Nephron progenitor cell (in vitro differentiated cells): ENCODE results near the gene KRT39.
A peak's percentile ranks its signal among the peaks of the same experiment; 100 is the strongest.

Experiments used
- DNase-seq: peaks from one replicate; pipeline ENCODE4 v3.0.0; 2021
- H3K27ac Mint-ChIP-seq: 2 replicates; pipeline ENCODE4 v1.8.0; 2021; ENCODE audit warnings: mild to moderate bottlenecking, moderate library complexity, mixed read lengths
- H3K27me3 Mint-ChIP-seq: 2 replicates; pipeline ENCODE4 v1.8.0; 2021; ENCODE audit warnings: mild to moderate bottlenecking, low read depth, mixed read lengths; ENCODE audit not compliant: poor library complexity
- H3K36me3 Mint-ChIP-seq: 2 replicates; pipeline ENCODE4 v1.8.0; 2021; ENCODE audit warnings: low read depth, mixed read lengths
- H3K4me1 Mint-ChIP-seq: 2 replicates; pipeline ENCODE4 v1.8.0; 2021; ENCODE audit warnings: mixed read lengths
- H3K4me3 Mint-ChIP-seq: 2 replicates; pipeline ENCODE4 v1.8.0; 2021; ENCODE audit warnings: mild to moderate bottlenecking, moderate library complexity, mixed read lengths
- H3K9me3 Mint-ChIP-seq: 2 replicates; pipeline ENCODE4 v1.8.0; 2021; ENCODE audit warnings: mild to moderate bottlenecking, moderate library complexity, mixed read lengths
- TF ChIP-seq, protein P1 (sequence below): fragments of 200-600 bp; sonication (generic); IDR thresholded peaks from 2 replicates; pipeline ENCODE4 v1.5.0; 2021; ENCODE audit warnings: antibody characterized with exemption

The KRT39 gene

DNA sequence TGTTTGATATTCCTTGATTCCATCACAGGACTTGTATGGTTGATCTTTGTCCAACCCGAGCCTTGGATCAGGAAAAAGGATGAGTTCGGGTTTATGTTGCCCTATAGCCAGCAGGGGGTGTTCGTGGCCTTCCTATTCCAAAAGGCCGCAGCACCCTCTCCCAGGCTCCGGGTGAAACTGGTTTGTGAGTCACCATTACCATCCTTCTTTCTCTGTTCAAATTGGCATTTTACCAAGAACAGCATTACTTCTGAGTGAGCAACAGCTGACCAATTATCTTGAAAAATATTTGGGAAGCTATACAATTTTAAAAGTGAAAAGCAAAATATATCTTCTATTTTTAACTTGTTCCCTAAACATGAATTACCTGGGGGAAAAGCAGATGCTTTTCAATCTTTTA lies 57.4 kb downstream of the KRT39 start:
- peaks cover 11% of the 10 kb centered on the region for H3K27me3 Mint-ChIP-seq
- H3K36me3 Mint-ChIP-seq, result no peaks in the 10 kb centered on the region
- no peak overlapping the region for H3K27ac Mint-ChIP-seq
- H3K4me1 Mint-ChIP-seq, result peaks cover 23% of the 10 kb centered on the region
- TF ChIP-seq, protein P1, sequence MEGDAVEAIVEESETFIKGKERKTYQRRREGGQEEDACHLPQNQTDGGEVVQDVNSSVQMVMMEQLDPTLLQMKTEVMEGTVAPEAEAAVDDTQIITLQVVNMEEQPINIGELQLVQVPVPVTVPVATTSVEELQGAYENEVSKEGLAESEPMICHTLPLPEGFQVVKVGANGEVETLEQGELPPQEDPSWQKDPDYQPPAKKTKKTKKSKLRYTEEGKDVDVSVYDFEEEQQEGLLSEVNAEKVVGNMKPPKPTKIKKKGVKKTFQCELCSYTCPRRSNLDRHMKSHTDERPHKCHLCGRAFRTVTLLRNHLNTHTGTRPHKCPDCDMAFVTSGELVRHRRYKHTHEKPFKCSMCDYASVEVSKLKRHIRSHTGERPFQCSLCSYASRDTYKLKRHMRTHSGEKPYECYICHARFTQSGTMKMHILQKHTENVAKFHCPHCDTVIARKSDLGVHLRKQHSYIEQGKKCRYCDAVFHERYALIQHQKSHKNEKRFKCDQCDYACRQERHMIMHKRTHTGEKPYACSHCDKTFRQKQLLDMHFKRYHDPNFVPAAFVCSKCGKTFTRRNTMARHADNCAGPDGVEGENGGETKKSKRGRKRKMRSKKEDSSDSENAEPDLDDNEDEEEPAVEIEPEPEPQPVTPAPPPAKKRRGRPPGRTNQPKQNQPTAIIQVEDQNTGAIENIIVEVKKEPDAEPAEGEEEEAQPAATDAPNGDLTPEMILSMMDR, result peak; percentile 75
- H3K9me3 Mint-ChIP-seq, result no peaks in the 10 kb centered on the region
- DNase-seq, result peak; percentile 71
- H3K4me3 Mint-ChIP-seq, result no peak overlapping the region
